ENCODE measurements around the gene CEP112.

The CEP112 gene

GRCh38 chr17:65668211-65668610, 523.7 kb downstream of the CEP112 start:
- no peaks in the 10 kb centered on the region for H3K36me3 Mint-ChIP-seq (ENCODE audit: low read depth)
- H3K4me1 Mint-ChIP-seq: peaks cover 41% of the 10 kb centered on the region
- peak overlapping the region in 1 of 3 experiments; percentile 78 for H3K27ac Mint-ChIP-seq
- TF ChIP-seq CTCF (IDR thresholded peaks at IDR 0.05; ENCODE audit: unreplicated experiment in 3 of 3): no peak
- H3K9me3 Mint-ChIP-seq: no peaks in the 10 kb centered on the region
- H3K27me3 Mint-ChIP-seq (ENCODE audit: low read depth): no peaks in the 10 kb centered on the region
- no peak overlapping the region for H3K4me3 Mint-ChIP-seq

GRCh38 chr17:65667656-65668055, 524.3 kb downstream of the CEP112 start:
- TF ChIP-seq CTCF (IDR thresholded peaks at IDR 0.05; ENCODE audit: unreplicated experiment in 3 of 3): no peak
- Mint-ChIP-seq H3K27me3 (ENCODE audit: low read depth) (no peaks in the 10 kb centered on the region), H3K4me3 (no peak overlapping the region), H3K9me3 (no peaks in the 10 kb centered on the region), H3K27ac (no peak overlapping the region), H3K4me1 (peaks cover 37% of the 10 kb centered on the region), H3K36me3 (ENCODE audit: low read depth) (no peaks in the 10 kb centered on the region)

GRCh38 chr17:65666876-65667321, 525.0 kb downstream of the CEP112 start:
- H3K4me1 Mint-ChIP-seq: peaks cover 37% of the 10 kb centered on the region
- no peak for TF ChIP-seq CTCF (IDR thresholded peaks at IDR 0.05; ENCODE audit: unreplicated experiment in 3 of 3)
- no peak overlapping the region for H3K27ac Mint-ChIP-seq
- no peak overlapping the region for H3K4me3 Mint-ChIP-seq
- H3K9me3 Mint-ChIP-seq: no peaks in the 10 kb centered on the region
- H3K36me3 Mint-ChIP-seq (ENCODE audit: low read depth): no peaks in the 10 kb centered on the region
- H3K27me3 Mint-ChIP-seq (ENCODE audit: low read depth): no peaks in the 10 kb centered on the region

DNA sequence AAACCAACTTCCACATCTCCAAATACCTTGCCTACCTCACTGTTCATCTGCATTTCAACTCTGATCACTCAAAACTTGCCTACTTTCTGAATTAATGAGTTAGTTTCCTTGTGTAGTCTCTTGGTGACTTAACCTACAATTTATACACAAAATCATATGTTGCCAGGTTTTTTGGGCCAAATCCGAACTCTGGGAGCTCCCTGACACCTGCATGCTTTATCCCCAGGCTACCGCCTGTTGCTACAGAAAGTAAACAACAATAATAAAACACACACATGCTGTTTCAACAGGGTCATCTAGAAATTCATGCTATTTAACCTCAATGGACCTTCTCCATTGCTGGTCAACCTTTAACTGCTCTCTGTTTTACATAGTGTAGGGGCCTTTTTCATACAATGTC, 526.0 kb downstream of the CEP112 start:
- Mint-ChIP-seq H3K27me3 (ENCODE audit: low read depth) (no peaks in the 10 kb centered on the region), H3K36me3 (ENCODE audit: low read depth) (no peaks in the 10 kb centered on the region), H3K4me3 (no peak overlapping the region), H3K9me3 (no peaks in the 10 kb centered on the region), H3K4me1 (peaks cover 28% of the 10 kb centered on the region), H3K27ac (no peak overlapping the region)
- no peak for TF ChIP-seq CTCF (IDR thresholded peaks at IDR 0.05; ENCODE audit: unreplicated experiment in 3 of 3)

GRCh38 chr17:65664696-65665095, 527.2 kb downstream of the CEP112 start:
- no peak overlapping the region for H3K4me3 Mint-ChIP-seq
- TF ChIP-seq CTCF (IDR thresholded peaks at IDR 0.05; ENCODE audit: unreplicated experiment in 3 of 3): no peak
- no peak overlapping the region for H3K27ac Mint-ChIP-seq
- peaks cover 22% of the 10 kb centered on the region for H3K4me1 Mint-ChIP-seq
- no peaks in the 10 kb centered on the region for H3K27me3 Mint-ChIP-seq (ENCODE audit: low read depth)
- H3K9me3 Mint-ChIP-seq: no peaks in the 10 kb centered on the region
- no peaks in the 10 kb centered on the region for H3K36me3 Mint-ChIP-seq (ENCODE audit: low read depth)

DNA sequence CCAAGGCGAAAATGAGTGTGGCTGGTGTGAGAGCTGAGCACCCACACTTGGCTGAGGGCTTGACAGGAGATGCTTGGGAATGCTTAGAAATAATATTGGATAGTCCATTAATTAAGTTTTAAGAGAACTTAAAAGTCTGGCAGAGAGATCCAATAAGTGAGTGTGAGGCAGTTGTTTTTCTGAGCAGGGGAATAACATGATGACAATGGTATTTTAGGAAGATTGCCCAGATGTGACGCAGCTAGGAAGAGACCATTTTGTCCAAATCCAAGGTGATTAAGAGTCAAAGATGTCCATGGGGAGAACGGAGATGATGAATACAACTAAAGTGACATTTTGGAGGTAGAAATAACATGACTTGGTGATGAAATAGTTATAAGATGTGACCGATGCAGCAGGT, 527.7 kb downstream of the CEP112 start:
- H3K27ac Mint-ChIP-seq: no peak overlapping the region
- peaks cover 19% of the 10 kb centered on the region for H3K4me1 Mint-ChIP-seq
- H3K36me3 Mint-ChIP-seq (ENCODE audit: low read depth): no peaks in the 10 kb centered on the region
- no peaks in the 10 kb centered on the region for H3K9me3 Mint-ChIP-seq
- H3K4me3 Mint-ChIP-seq: no peak overlapping the region
- no peaks in the 10 kb centered on the region for H3K27me3 Mint-ChIP-seq (ENCODE audit: low read depth)
- no peak for TF ChIP-seq CTCF (IDR thresholded peaks at IDR 0.05; ENCODE audit: unreplicated experiment in 3 of 3)
